HUES64 (cell line): ENCODE data around the gene CYB561D1.

Experiments
- H3K27ac ChIP-seq: 2 replicates; pipeline ENCODE4 v1.7.0; 2013; ENCODE audit warnings: low read depth, low read length, inconsistent platforms
- H3K27me3 ChIP-seq: 2 replicates; pipeline ENCODE4 v1.6.1; 2013; ENCODE audit warnings: mild to moderate bottlenecking, low read length; ENCODE audit not compliant: insufficient read depth
- H3K36me3 ChIP-seq: 2 replicates; pipeline ENCODE4 v1.6.1; 2013; ENCODE audit warnings: mild to moderate bottlenecking, low read length; ENCODE audit not compliant: insufficient read depth
- H3K4me1 ChIP-seq: 2 replicates; pipeline ENCODE4 v1.6.1; 2013; ENCODE audit warnings: mild to moderate bottlenecking, low read length, moderate library complexity; ENCODE audit not compliant: insufficient read depth
- H3K4me3 ChIP-seq: 2 replicates; pipeline ENCODE4 v1.5.1; 2013; ENCODE audit warnings: mild to moderate bottlenecking, low read length, moderate library complexity
- H3K9ac ChIP-seq: 2 replicates; pipeline ENCODE4 v1.6.1; 2013; ENCODE audit warnings: mild to moderate bottlenecking, low read depth, low read length
- H3K9me3 ChIP-seq: 2 replicates; pipeline ENCODE4 v1.6.1; 2013; ENCODE audit warnings: low read depth, low read length; ENCODE audit not compliant: insufficient read depth
- WGBS: fragments of 150-250, 120-280 bp; methylation state at CpG from one replicate; pipeline ENCODE4 v1.1.7; 2013; ENCODE audit warnings: missing lambda C conversion rate; 5-methylcytosine and 5-hydroxymethylcytosine counted together

Gene CYB561D1

GRCh38 chr1:109517337-109517736, 23.4 kb downstream of the CYB561D1 start:
- WGBS = 90% methylated on average over 5 of the region's 5 CpGs
- H3K9ac ChIP-seq = no peak overlapping the region
- no peaks in the 10 kb centered on the region; the same call in 1 of the 2 replicates for H3K27me3 ChIP-seq
- no peak overlapping the region for H3K27ac ChIP-seq
- H3K4me3 ChIP-seq = no peak overlapping the region
- no peaks in the 10 kb centered on the region for H3K4me1 ChIP-seq
- H3K9me3 ChIP-seq = no peaks in the 10 kb centered on the region
- H3K36me3 ChIP-seq = no peaks in the 10 kb centered on the region

GRCh38 chr1:109521002-109521951, 27.4 kb downstream of the CYB561D1 start:
- no peak overlapping the region for H3K27ac ChIP-seq
- H3K27me3 ChIP-seq = no peaks in the 10 kb centered on the region; the same call in 1 of the 2 replicates
- 82% methylated on average over 14 of the region's 14 CpGs for WGBS
- no peaks in the 10 kb centered on the region for H3K9me3 ChIP-seq
- no peaks in the 10 kb centered on the region for H3K4me1 ChIP-seq
- H3K36me3 ChIP-seq = no peaks in the 10 kb centered on the region
- no peak overlapping the region for H3K9ac ChIP-seq
- no peak overlapping the region for H3K4me3 ChIP-seq

GRCh38 chr1:109522026-109522425, 28.1 kb downstream of the CYB561D1 start:
- no peaks in the 10 kb centered on the region for H3K4me1 ChIP-seq
- H3K27ac ChIP-seq = no peak overlapping the region
- H3K4me3 ChIP-seq = no peak overlapping the region
- no peaks in the 10 kb centered on the region for H3K9me3 ChIP-seq
- H3K36me3 ChIP-seq = no peaks in the 10 kb centered on the region
- no peaks in the 10 kb centered on the region; the same call in 1 of the 2 replicates for H3K27me3 ChIP-seq
- H3K9ac ChIP-seq = no peak overlapping the region
- 94% methylated on average over 7 of the region's 7 CpGs for WGBS

- Histone ChIP-seq H3K4me3 (no peak overlapping the region), H3K9ac (no peak overlapping the region), H3K27me3 (no peaks in the 10 kb centered on the region; the same call in 1 of the 2 replicates), H3K36me3 (no peaks in the 10 kb centered on the region), H3K27ac (no peak overlapping the region), H3K9me3 (no peaks in the 10 kb centered on the region), H3K4me1 (no peaks in the 10 kb centered on the region)
- WGBS = no CpG with 5 or more reads among the region's 2 CpGs
Observed at GRCh38 chr1:109523706-109524105, 29.8 kb downstream of the CYB561D1 start.

GRCh38 chr1:109527098-109527811, 33.4 kb downstream of the CYB561D1 start:
- Histone ChIP-seq H3K9me3 (no peaks in the 10 kb centered on the region), H3K9ac (no peak overlapping the region), H3K27ac (no peak overlapping the region), H3K36me3 (no peaks in the 10 kb centered on the region), H3K4me1 (peaks cover 5% of the 10 kb centered on the region; the same call in 1 of the 2 replicates), H3K4me3 (no peak overlapping the region), H3K27me3 (no peaks in the 10 kb centered on the region)
- 92% methylated on average over 14 of the region's 14 CpGs for WGBS

- 86% methylated on average over 9 of the region's 9 CpGs for WGBS
Observed at GRCh38 chr1:109527846-109528695, 34.2 kb downstream of the CYB561D1 start.

GRCh38 chr1:109528712-109529111, 34.8 kb downstream of the CYB561D1 start:
- no peaks in the 10 kb centered on the region for H3K36me3 ChIP-seq
- no peak overlapping the region for H3K9ac ChIP-seq
- no peak overlapping the region for H3K27ac ChIP-seq
- no peak overlapping the region for H3K4me3 ChIP-seq
- WGBS = 96% methylated on average over 3 of the region's 3 CpGs
- no peaks in the 10 kb centered on the region for H3K27me3 ChIP-seq
- H3K9me3 ChIP-seq = no peaks in the 10 kb centered on the region
- peaks cover 9% of the 10 kb centered on the region; the same call in 1 of the 2 replicates for H3K4me1 ChIP-seq

More at GRCh38 chr1:109527846-109528695, 34.2 kb downstream of the CYB561D1 start:
- Histone ChIP-seq H3K27me3 (no peaks in the 10 kb centered on the region), H3K9me3 (no peaks in the 10 kb centered on the region), H3K9ac (no peak overlapping the region), H3K36me3 (no peaks in the 10 kb centered on the region), H3K4me3 (no peak overlapping the region), H3K27ac (no peak overlapping the region), H3K4me1 (peaks cover 9% of the 10 kb centered on the region; the same call in 1 of the 2 replicates)

- no peak overlapping the region for H3K27ac ChIP-seq
- WGBS = 83% methylated on average over 8 of the region's 8 CpGs
Observed at GRCh38 chr1:109529881-109530456, 36.1 kb downstream of the CYB561D1 start.

GRCh38 chr1:109530457-109531087, 36.7 kb downstream of the CYB561D1 start:
- 88% methylated on average over 13 of the region's 13 CpGs for WGBS
- H3K9ac ChIP-seq = no peak overlapping the region
- H3K9me3 ChIP-seq = no peaks in the 10 kb centered on the region
- no peaks in the 10 kb centered on the region for H3K27me3 ChIP-seq
- no peak overlapping the region for H3K27ac ChIP-seq
- no peak overlapping the region for H3K4me3 ChIP-seq
- H3K4me1 ChIP-seq = peaks cover 9% of the 10 kb centered on the region; the same call in 1 of the 2 replicates
- H3K36me3 ChIP-seq = no peaks in the 10 kb centered on the region

More at GRCh38 chr1:109529881-109530456, 36.1 kb downstream of the CYB561D1 start:
- H3K27me3 ChIP-seq = no peaks in the 10 kb centered on the region
- no peaks in the 10 kb centered on the region for H3K9me3 ChIP-seq
- H3K9ac ChIP-seq = no peak overlapping the region
- no peaks in the 10 kb centered on the region for H3K36me3 ChIP-seq
- no peak overlapping the region for H3K4me3 ChIP-seq
- peaks cover 9% of the 10 kb centered on the region; the same call in 1 of the 2 replicates for H3K4me1 ChIP-seq

- H3K27me3 ChIP-seq = no peaks in the 10 kb centered on the region
- no peaks in the 10 kb centered on the region for H3K9me3 ChIP-seq
- H3K27ac ChIP-seq = no peak overlapping the region
- H3K36me3 ChIP-seq = no peaks in the 10 kb centered on the region
- H3K4me1 ChIP-seq = peaks cover 9% of the 10 kb centered on the region; the same call in 1 of the 2 replicates
- H3K9ac ChIP-seq = no peak overlapping the region
- H3K4me3 ChIP-seq = no peak overlapping the region
- WGBS = 90% methylated on average over 4 of the region's 4 CpGs
Observed at GRCh38 chr1:109531380-109531779, 37.5 kb downstream of the CYB561D1 start.
